Endothelial cell of hepatic sinusoid (primary cell): ENCODE measurements around the gene SCAMP1.

ENCODE experiments used
- in situ Hi-C: cut with HindIII; loops from 2 replicates; pipeline ENCODE4 v1.10.0; 2017; ENCODE audit warnings: low sequenced_read_pairs

SCAMP1 gene

GRCh38 chr5:78490709-78491485 is 130.5 kb downstream of the SCAMP1 start:
- in situ Hi-C loops = no loop called here

GRCh38 chr5:78492224-78492623 is 131.8 kb downstream of the SCAMP1 start:
- in situ Hi-C loops = no loop called here

GRCh38 chr5:78492650-78493049 is 132.2 kb downstream of the SCAMP1 start:
- in situ Hi-C loops = no loop called here

GRCh38 chr5:78495800-78496199 is 135.4 kb downstream of the SCAMP1 start:
- in situ Hi-C loops = loop anchor here (5.0 kb wide), 1 partner anchor 47 kb away; no protein-coding TSS in a partner anchor

GRCh38 chr5:78496373-78496772 is 136.0 kb downstream of the SCAMP1 start:
- in situ Hi-C loops = loop anchor here (5.0 kb wide), 1 partner anchor 46 kb away; no protein-coding TSS in a partner anchor

GRCh38 chr5:78497573-78498533 is 137.4 kb downstream of the SCAMP1 start:
- in situ Hi-C loops = loop anchor here (5.0 kb wide), 1 partner anchor 44 kb away; no protein-coding TSS in a partner anchor

GRCh38 chr5:78499485-78499884 is 139.1 kb downstream of the SCAMP1 start:
- in situ Hi-C loops = loop anchor here (5.0 kb wide), 1 partner anchor 43 kb away; no protein-coding TSS in a partner anchor

GRCh38 chr5:78500028-78500427 is 139.6 kb downstream of the SCAMP1 start:
- in situ Hi-C loops = no loop called here

GRCh38 chr5:78500871-78501270 is 140.5 kb downstream of the SCAMP1 start:
- in situ Hi-C loops = no loop called here

GRCh38 chr5:78501411-78502352 is 141.3 kb downstream of the SCAMP1 start:
- in situ Hi-C loops = no loop called here

- in situ Hi-C loops = no loop called here
Measured at GRCh38 chr5:78503958-78504653, 143.7 kb downstream of the SCAMP1 start.

GRCh38 chr5:78504704-78505677 is 144.6 kb downstream of the SCAMP1 start:
- in situ Hi-C loops = no loop called here

- in situ Hi-C loops = no loop called here
Measured at GRCh38 chr5:78505860-78506259, 145.4 kb downstream of the SCAMP1 start.

GRCh38 chr5:78506261-78507024 is 146.0 kb downstream of the SCAMP1 start:
- in situ Hi-C loops = no loop called here

- in situ Hi-C loops = no loop called here
Measured at GRCh38 chr5:78507531-78507930, 147.1 kb downstream of the SCAMP1 start.

GRCh38 chr5:78508186-78508765 is 147.9 kb downstream of the SCAMP1 start:
- in situ Hi-C loops = no loop called here

GRCh38 chr5:78509145-78509865 is 148.9 kb downstream of the SCAMP1 start:
- in situ Hi-C loops = no loop called here
